GM19324 (cell line): Measurements from ENCODE around the gene CTRL.
A peak's percentile ranks its signal among the peaks of the same experiment; 100 is the strongest.
"Not testable (repeated sequence)": the region's sequence is repeated elsewhere in the genome, so short reads cannot be mapped to it uniquely, and the experiment has no call there.

Experiments
- ATAC-seq: cut with Tn5 transposase; IDR thresholded peaks from one replicate; pipeline ENCODE4 v1.9.1; 2021; ENCODE audit warnings: mild to moderate bottlenecking, moderate library complexity; ENCODE audit not compliant: unreplicated experiment, low FRiP score

The CTRL gene

DNA sequence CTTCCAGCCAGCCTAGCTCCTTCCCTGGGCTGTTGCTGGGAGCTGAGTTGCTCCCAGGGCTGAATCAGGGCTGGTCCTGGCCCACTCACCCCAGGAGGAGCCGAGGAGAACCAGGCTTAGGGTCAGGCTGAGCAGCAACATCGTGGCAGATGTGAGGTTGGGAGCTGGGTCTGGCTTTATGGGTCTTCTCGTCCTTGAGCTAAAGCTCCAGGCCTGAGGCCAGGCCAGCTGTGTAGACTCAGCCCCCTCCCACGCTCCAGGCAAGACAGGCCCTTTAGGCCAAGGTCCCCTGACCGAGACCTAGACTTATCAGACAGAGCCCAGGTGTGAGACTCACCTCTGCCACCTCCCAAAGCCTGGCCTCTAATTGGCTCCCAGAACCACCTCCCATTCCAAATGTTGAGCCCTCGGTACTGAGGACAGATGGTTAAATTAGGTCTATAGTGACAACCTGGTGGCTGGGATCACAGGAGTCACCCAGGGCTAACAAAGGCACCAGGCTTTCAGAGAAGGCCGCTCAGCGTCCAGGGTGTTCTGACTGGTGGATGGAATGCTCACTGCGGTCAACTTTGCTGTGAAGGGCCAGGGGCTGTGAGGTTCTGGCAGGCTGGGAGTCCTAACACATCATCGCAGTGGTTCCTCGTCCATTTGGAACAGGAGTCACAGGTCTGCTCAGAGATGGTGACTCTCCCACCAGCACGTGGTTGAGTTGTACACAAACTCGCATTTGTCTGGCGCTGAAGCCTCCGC, at the start of gene CTRL:
CTRL (minus strand) TSS at position 151 of the 750 bp plus-strand sequence; CDS start at position 141, 10 bp downstream.
- ATAC-seq: no peak

GRCh38 chr16:67979955-67980678, 48.5 kb upstream of the CTRL start, which contains the start of gene DPEP3:
TSS of gene DPEP3 (minus strand) at chr16:67980499. CDS start at chr16:67980380, 119 bp downstream.
- ATAC-seq: no peak

GRCh38 chr16:67977469-67978227, 46.0 kb upstream of the CTRL start:
- no peak for ATAC-seq

DNA sequence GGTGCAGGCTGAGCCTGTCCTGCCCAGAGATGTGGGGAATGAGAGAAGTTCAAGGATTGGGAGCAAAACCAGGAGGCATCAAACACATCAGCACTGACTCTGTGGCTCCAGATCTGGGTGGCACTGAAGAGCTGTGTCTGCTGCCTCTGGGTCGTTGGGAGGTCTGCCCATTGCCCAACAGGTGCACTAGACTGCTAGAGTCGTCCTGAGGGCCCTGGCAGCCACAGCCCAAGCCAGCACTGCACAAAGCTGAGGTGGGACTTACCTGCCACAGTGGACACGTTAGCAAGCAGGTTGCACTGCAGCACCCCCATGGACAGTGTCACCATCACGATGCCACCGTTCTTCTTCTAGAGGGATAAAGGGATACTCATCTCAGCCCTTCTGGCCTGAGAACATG, 45.3 kb upstream of the CTRL start:
- no peak for ATAC-seq

- no peak for ATAC-seq
Measured at GRCh38 chr16:67976205-67976604, 44.5 kb upstream of the CTRL start.

DNA sequence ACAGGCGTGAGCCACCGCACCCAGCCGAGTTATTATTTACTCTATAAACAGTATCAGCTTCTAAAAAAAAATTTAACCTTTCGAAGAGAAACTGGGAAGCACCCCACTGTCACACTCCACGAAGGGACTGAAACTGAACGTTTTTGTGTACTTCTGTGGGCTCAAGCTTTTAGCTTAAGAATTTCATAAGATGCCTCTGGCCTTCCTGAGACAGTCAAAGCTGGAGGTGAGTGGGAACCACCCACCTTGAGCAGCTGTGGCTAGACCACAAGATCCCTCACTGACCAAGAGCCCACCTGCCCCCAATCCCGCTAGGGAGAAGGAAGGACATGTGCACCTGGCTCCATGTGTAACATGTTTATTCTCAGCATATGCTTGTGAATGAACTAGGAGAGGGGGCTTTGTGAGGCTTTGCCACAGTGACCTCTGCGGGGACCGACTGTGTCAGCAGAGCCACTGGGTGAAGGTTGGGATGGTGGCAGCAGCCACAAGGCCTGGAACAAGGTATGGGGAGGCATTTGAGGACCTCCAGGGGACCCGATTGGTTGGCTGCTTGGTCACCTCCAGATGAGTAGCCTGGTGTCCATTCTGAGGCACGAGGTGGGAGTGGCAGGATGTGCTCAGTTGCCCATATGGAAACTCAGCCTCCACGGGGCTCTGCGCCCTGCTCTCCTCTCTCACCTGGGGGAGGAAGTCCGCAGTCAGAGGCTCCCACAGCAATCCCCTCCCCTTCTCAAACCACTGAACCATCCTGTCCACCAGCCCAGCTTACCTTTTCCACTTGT, 43.9 kb upstream of the CTRL start:
- no peak for ATAC-seq

- ATAC-seq: not testable (repeated sequence)
Measured at GRCh38 chr16:67972285-67972684, 40.6 kb upstream of the CTRL start.

DNA sequence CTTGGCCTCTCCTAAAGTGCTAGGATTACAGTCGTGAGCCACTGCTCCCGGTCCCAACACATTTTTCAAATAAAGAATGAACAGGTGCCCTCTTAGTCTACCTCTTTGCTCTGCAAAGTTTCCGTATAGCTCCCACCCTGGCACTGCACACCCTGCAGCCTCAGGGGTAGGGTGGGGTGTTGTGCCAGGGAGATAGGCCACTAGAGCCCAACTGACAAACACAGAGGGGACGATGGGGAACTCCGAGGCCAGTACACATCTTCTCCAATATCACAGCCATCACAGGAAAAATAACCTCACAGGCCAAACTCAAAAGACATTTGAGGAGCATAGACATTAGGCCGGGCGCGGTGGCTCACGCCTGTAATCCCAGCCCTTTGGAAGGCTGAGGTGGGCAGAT, 39.4 kb upstream of the CTRL start:
- no peak for ATAC-seq

DNA sequence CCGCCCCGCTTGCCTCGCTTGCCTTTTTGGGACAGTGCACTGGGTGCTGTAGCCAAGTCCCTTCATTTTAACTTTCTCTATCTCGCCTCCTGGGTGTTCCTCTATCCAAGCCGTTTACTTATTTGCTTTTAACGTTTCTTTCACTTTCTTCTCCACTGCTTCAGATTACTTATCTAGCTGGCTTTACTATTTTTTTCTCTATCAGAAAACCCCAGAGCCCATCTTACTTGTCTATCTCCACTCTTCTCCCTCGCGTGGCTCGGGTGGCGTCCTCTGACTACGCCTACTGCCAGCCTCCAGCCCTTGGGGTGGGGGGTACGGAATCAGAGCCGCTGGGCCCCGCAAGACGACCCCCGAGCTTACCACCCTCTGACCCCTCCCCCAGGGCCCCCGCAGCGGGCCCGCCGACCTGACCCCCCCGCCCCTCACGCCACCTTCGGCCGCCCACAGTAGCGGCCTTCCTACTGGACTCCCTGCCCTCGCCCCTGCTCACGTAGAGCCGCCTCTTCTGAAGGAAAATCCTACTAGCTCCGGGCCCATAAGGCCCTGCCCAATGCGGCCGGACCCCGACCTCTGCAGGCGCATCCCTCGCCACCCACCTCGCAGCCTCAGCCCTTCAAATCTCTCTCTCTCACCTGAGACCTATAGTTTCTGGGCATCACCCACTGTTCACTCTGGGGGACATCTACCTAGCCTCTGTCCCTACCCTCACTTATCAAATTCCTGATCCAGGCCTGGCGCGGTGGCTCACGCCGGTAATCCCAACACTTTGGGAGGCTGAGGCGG, 37.8 kb upstream of the CTRL start:
- no peak for ATAC-seq

DNA sequence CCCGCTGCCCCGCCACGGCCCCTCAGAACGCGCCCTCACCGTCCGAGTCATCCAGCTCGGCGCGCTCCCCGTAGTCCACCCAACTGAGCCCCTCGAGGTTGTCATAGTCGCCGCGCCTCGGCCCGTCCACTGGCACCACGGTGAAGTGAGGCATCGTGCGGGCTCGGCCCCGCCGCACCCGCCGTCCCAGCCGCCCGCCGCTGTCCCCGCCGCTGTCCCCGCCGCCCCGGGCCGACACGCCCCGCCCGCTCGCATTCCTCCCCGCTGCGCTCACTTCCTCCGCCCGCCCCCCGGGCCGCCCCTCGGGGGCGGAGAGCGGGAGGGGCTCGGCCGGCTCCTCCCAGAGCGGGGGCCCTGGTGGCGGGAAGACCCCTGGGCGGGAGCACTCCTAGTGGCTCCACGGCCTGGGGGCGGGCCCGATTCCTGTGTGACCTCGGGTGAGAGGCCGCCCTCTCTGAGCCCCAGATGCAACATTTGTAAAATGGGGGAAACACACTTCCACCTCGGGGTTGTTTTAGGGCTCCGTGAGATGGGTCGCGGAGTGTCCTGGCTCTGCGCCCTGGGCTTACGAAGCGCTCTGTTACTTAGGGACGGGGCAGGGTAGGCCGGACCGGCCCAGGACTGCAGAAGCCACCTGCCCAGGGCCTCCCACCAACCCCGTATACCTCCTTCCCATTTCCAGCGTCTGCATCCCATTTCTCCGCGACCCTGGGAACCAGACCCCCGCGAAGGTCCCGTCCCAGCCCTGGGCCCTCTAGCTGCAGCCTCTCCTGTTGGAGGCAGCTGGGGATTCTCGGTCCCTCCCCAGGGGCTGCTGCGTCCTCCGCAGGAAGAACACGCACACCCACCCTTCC, 37.0 kb upstream of the CTRL start, which contains the start of gene SLC12A4:
SLC12A4 (minus strand) TSS at position 238 of the 854 bp plus-strand sequence; CDS start at position 154, 84 bp downstream.
- ATAC-seq: peak; percentile 69

DNA sequence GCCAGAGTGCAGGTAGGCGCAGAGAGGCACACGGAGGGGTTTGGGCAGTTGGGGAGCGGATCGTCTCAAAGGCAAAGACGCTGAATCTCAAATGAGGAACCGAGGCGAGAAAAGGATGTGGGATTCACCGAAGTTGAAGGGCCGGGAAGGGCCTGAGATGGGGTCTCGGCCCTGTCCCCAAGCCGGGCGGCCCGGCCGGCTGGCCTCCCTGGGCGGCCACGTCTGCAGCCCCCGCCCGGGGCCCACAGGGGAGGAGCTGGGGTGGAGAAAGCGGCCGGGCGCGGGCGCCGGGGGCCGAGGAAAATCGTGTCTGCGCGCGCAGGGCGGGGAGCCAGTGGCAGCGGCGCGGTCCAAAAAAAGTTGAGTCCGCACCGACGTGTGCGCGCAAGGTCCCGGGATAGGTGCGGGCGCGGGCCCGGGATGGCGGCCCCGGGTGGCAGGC, 36.3 kb upstream of the CTRL start:
- ATAC-seq: peak; percentile 29

DNA sequence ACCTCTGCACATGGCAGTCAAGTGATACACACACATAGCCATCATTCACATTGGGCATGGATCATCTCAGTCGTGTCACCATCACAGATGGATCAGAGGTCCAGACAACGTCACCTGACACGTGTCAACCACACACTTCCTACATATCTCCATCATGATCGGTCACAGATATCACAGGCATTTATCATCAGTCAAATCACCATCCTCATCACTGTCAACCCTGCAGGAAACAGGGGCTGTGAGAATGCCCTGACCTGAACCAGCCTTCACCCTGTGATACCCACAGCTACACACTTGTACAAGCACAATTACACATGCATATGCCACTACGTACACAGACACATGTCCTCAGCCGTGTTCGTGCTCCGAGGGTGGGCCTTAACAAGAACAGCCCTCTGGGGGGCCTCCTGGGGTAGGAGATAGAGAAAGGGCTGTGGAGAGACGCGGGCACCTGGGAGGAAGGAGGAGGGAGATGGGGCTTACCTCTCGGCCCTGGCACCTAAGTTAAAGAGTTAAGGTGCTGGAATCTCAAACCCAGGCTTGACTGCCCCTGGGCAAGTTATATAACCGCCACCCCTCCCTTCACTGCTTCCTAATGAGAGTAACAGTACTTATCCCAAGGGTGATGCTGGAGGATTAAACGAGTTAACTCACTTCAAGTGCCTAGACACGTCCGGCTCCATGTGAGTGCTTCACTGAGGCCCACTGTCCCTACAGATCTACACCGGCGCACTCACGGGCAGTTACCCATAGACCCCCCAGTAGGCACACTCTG, 35.7 kb upstream of the CTRL start:
- no peak for ATAC-seq

DNA sequence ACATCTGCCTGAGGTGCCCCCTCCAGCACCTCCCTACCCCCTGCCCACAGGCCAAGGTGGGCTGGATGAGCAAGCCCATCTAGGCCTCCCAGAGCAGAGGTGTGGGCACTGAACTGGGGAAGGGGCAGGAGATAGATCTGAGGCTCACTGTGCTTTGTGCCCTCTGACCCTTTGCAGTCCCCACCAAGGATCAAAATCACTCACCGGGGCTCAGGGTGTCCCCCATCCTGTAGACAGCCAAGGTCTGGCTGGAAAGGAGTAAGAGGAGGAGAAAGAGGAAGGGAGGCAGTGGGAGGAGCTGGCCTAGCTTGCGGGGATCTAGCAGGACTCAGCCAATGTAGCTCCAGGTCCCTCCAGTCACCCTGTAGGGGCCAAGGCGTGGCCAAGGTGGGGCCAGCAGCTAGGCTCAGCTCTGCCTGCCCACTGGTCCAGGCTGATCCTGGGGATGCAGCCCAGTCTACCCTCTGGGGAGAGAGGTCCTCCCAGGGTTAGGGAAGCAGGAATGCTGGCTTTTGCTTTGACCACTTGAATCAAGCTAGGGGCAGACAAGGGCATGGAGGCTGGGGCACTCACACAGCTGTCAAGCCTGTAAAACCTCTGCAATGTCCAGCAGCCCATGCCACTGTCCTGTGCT, 35.0 kb upstream of the CTRL start:
- no peak for ATAC-seq

DNA sequence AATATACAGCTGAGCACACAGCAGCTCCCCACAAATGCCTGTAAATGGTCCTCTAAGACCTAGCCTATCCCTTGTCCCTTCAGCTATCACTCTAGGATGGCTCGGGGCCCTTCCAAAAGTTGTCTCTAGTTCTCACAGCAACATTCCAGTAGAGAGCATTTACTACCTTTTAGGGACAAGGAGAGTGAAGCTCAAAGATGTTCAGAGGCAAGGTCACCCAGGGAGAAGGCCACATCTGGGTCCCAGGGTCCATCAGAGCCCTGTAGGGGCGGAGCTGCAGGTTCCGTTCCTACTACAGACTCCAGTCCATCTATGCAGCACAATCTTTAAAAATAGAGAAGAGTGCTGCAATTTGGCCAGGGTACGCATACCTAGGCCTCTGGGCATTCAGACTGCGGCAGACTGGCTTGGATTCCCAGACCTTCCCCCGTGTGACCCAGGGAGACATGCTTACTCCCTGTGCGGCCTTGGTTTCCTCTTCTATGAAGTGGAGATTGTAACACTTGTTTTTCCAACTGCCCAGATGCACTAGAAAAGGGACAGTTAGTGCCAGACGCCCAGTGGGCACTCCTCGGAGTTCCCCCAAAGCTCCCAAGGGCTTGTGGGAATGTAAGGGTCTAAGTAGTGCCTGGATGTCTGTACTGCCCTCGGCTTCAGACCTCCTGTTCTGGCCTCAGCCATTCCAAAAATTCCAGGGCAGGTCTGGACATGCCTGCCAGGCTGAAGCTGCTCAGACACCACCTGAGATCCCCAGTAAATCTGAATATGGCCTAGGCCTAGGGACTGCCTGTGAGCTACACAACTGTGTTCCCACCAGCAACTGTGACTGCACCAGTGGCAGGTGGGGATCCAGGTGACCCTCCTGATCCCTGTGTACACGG, 34.2 kb upstream of the CTRL start:
- no peak for ATAC-seq

- no peak for ATAC-seq
Measured at GRCh38 chr16:67964477-67965131, 32.9 kb upstream of the CTRL start.
